HUES48 (cell line): ENCODE data around the gene MOSPD3.
A peak's percentile ranks its signal among the peaks of the same experiment; 100 is the strongest.
"Not testable (repeated sequence)": the region's sequence is repeated elsewhere in the genome, so short reads cannot be mapped to it uniquely, and the experiment has no call there.

Experiments
- H3K27ac ChIP-seq: one replicate; pipeline ENCODE4 v1.7.0; 2013; ENCODE audit warnings: low read depth, low read length, inconsistent platforms
- H3K27me3 ChIP-seq: 2 replicates; pipeline ENCODE4 v1.6.1; 2013; ENCODE audit warnings: mild to moderate bottlenecking, low read length; ENCODE audit not compliant: control insufficient read depth, insufficient read depth
- H3K36me3 ChIP-seq: 2 replicates; pipeline ENCODE4 v1.6.1; 2013; ENCODE audit warnings: low read length; ENCODE audit not compliant: control insufficient read depth, insufficient read depth
- H3K4me1 ChIP-seq: 2 replicates; pipeline ENCODE4 v1.6.1; 2013; ENCODE audit warnings: mild to moderate bottlenecking, low read length; ENCODE audit not compliant: control insufficient read depth, insufficient read depth
- H3K4me3 ChIP-seq: 2 replicates; pipeline ENCODE4 v1.5.1; 2013; ENCODE audit warnings: mild to moderate bottlenecking, low read depth, low read length
- H3K9ac ChIP-seq: 2 replicates; pipeline ENCODE4 v1.6.1; 2013; ENCODE audit warnings: mild to moderate bottlenecking, low read depth, low read length, moderate library complexity
- H3K9me3 ChIP-seq: 2 replicates; pipeline ENCODE4 v1.6.1; 2013; ENCODE audit warnings: low read length; ENCODE audit not compliant: control insufficient read depth, insufficient read depth

Gene MOSPD3

DNA sequence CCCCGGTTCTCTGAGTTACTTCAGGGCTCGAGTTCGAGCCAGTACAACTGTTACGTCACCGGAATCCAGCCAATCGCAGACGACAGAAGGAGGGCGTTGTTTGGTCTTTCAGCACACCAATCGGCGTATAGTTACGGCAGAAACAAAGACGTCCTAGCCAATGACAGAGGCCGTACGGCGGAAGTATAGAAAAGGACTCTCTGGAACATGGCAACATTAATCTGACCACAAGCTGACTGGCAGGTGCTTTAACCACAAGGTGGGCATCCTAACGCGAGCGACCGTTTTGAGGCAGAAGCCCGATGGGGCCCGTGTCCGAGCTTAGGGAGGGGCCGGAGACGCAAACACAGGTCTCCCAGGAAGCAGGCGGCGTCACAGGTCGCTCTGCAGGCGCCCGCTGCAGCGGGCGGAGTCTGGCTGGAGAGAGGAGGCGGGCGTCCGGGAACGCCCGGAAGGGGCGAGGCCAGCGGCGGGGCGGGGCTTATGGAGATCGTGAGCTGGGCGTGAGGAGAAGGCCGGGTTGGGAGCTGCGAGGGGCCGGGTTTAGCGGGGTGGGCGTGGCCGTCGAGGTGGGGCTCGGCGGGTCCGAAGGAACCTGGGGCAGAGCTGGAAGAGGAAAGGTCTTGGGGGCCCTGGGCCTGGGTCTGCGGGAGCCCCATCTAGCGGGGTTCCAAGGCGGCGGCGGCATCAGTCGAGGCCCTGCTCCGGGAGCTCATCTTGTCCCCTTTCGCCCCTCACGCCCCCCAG lies at the start of gene MOSPD3:
MOSPD3 (plus strand) TSS at position 558 of the 747 bp plus-strand sequence. CDS start 252 bp downstream, outside the sequence.
- Histone ChIP-seq H3K27me3 (no peaks in the 10 kb centered on the region), H3K4me3 (peak within 1 kb of the TSS; percentile 76), H3K27ac (peak within 1 kb of the TSS; percentile 93), H3K9me3 (no peaks in the 10 kb centered on the region), H3K4me1 (peaks cover 3% of the 10 kb centered on the region; the same call in 1 of the 2 replicates), H3K36me3 (0 out of 2 replicates have a peak, but pooled peaks cover 4% of the 10 kb centered on the region), H3K9ac (peak within 1 kb of the TSS; percentile 73)

DNA sequence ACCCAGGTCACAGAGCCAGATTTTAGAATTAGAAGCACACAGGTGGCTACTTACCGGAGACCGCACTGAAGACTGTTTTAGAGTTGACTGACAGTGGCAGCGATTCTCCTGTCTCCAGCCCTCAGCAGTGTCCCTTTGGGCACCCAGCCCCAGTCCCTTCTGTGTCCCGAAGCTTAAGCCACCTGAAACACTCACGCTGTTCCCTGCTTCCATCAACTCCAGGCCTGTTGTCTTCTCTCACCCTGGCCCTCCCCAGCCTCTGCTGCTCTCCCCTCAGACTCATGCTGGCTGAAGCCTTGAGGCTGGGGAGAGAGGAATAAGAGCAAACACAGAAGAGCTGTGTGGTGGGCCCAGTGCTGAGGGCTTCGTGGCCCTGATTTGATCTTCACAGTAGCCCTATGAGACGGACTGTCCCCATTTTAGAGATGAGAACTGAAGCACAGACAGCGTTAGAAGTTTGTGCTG lies 49.2 kb upstream of the MOSPD3 start:
- Histone ChIP-seq H3K27ac (no peak overlapping the region), H3K4me3 (no peak overlapping the region), H3K9me3 (no peaks in the 10 kb centered on the region), H3K36me3 (no peaks in the 10 kb centered on the region), H3K4me1 (peaks cover 3% of the 10 kb centered on the region; the same call in 1 of the 2 replicates), H3K9ac (no peak overlapping the region), H3K27me3 (no peaks in the 10 kb centered on the region)

- H3K27me3 ChIP-seq = no peaks in the 10 kb centered on the region
Observed at GRCh38 chr7:100563809-100564400, 48.4 kb upstream of the MOSPD3 start.

DNA sequence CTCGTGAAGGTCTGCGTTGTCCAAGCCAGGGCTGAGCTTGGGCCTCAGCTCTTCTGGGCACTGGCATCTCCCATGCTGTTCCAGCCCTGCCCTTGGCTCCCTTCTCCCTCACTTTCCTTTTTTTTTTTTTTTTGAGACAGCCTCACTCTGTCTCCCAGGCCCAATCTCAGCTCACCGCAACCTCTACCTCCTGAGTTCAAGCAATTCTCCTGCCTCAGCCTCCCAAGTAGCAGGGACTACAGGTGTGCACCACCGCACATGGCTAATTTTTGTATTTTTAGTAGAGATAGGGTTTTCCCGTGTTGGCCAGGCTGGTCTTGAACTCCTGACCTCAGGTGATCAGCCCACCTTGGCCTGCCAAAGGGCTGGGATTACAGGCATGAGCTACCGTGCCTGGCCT lies 47.9 kb upstream of the MOSPD3 start:
- H3K27ac ChIP-seq, H3K9me3 ChIP-seq, H3K4me1 ChIP-seq, H3K36me3 ChIP-seq, H3K4me3 ChIP-seq, H3K27me3 ChIP-seq, H3K9ac ChIP-seq: not testable (repeated sequence)

More at GRCh38 chr7:100563809-100564400, 48.4 kb upstream of the MOSPD3 start:
- H3K4me3 ChIP-seq = no peak overlapping the region
- H3K36me3 ChIP-seq = no peaks in the 10 kb centered on the region
- H3K9ac ChIP-seq = no peak overlapping the region
- H3K27ac ChIP-seq = no peak overlapping the region
- H3K4me1 ChIP-seq = peaks cover 3% of the 10 kb centered on the region; the same call in 1 of the 2 replicates
- no peaks in the 10 kb centered on the region for H3K9me3 ChIP-seq

GRCh38 chr7:100565133-100565571 lies 47.2 kb upstream of the MOSPD3 start:
- H3K4me1 ChIP-seq = peaks cover 7% of the 10 kb centered on the region; the same call in 1 of the 2 replicates
- no peaks in the 10 kb centered on the region for H3K9me3 ChIP-seq
- no peaks in the 10 kb centered on the region for H3K27me3 ChIP-seq
- H3K4me3 ChIP-seq = no peak overlapping the region
- no peak overlapping the region for H3K27ac ChIP-seq
- H3K36me3 ChIP-seq = no peaks in the 10 kb centered on the region
- H3K9ac ChIP-seq = no peak overlapping the region

GRCh38 chr7:100566018-100566531 lies 46.3 kb upstream of the MOSPD3 start:
- no peaks in the 10 kb centered on the region for H3K9me3 ChIP-seq
- no peak overlapping the region for H3K4me3 ChIP-seq
- H3K4me1 ChIP-seq = peaks cover 11% of the 10 kb centered on the region; the same call in 1 of the 2 replicates
- H3K36me3 ChIP-seq = no peaks in the 10 kb centered on the region
- H3K27ac ChIP-seq = no peak overlapping the region
- H3K9ac ChIP-seq = no peak overlapping the region
- H3K27me3 ChIP-seq = no peaks in the 10 kb centered on the region

- no peak overlapping the region for H3K9ac ChIP-seq
- H3K4me1 ChIP-seq = peaks cover 22% of the 10 kb centered on the region
Observed at GRCh38 chr7:100567031-100567730, 45.2 kb upstream of the MOSPD3 start.

GRCh38 chr7:100567751-100568175 lies 44.6 kb upstream of the MOSPD3 start:
- Histone ChIP-seq H3K9ac (no peak overlapping the region), H3K27ac (no peak overlapping the region), H3K4me3 (no peak overlapping the region), H3K36me3 (no peaks in the 10 kb centered on the region), H3K4me1 (peaks cover 27% of the 10 kb centered on the region), H3K27me3 (no peaks in the 10 kb centered on the region), H3K9me3 (no peaks in the 10 kb centered on the region)

More at GRCh38 chr7:100567031-100567730, 45.2 kb upstream of the MOSPD3 start:
- Histone ChIP-seq H3K9me3 (no peaks in the 10 kb centered on the region), H3K27ac (no peak overlapping the region), H3K4me3 (no peak overlapping the region), H3K36me3 (no peaks in the 10 kb centered on the region), H3K27me3 (no peaks in the 10 kb centered on the region)

GRCh38 chr7:100568176-100568895 lies 44.0 kb upstream of the MOSPD3 start:
- Histone ChIP-seq H3K36me3 (no peaks in the 10 kb centered on the region), H3K27me3 (no peaks in the 10 kb centered on the region), H3K4me1 (peaks cover 27% of the 10 kb centered on the region), H3K9ac (no peak overlapping the region), H3K9me3 (no peaks in the 10 kb centered on the region), H3K27ac (no peak overlapping the region), H3K4me3 (no peak overlapping the region)
